ENCODE results near the gene CYP24A1. TPM values are rescaled to one million over a fixed set of nuclear protein-coding genes. Genes with fewer than 3 reads are reported as not detected.
"Not testable (repeated sequence)": the region's sequence is repeated elsewhere in the genome, so short reads cannot be mapped to it uniquely, and the experiment has no call there.

The CYP24A1 gene
- total RNA-seq, 1 donor from 2014 or later, result 5.9 TPM

GRCh38 chr20:54134445-54135220 lies 39.2 kb downstream of the CYP24A1 start:
- Histone ChIP-seq H3K9me3 (no peaks in the 10 kb centered on the region), H3K27me3 (no peaks in the 10 kb centered on the region), H3K27ac (no peak overlapping the region), H3K36me3 (no peaks in the 10 kb centered on the region), H3K4me1 (peaks cover 5% of the 10 kb centered on the region), H3K4me3 (no peak overlapping the region)
- no peak for DNase-seq (ENCODE audit: extremely low spot score in 2 of 2)
- intact Hi-C loops (cut with DNase I), result no loop called here
- TF ChIP-seq CTCF (IDR thresholded peaks at IDR 0.05) (no peak), POLR2AphosphoS5 (IDR thresholded peaks at IDR 0.05; ENCODE audit: insufficient read depth in 1 of 2, low read depth in 1 of 2) (no peak), POLR2A (IDR thresholded peaks at IDR 0.05) (no peak)

GRCh38 chr20:54133434-54134427 lies 40.1 kb downstream of the CYP24A1 start:
- intact Hi-C loops (cut with DNase I), result no loop called here
- no peak for DNase-seq (ENCODE audit: extremely low spot score in 2 of 2)
- H3K36me3 ChIP-seq, result no peaks in the 10 kb centered on the region
- H3K27me3 ChIP-seq, result no peaks in the 10 kb centered on the region
- TF ChIP-seq POLR2AphosphoS5 (IDR thresholded peaks at IDR 0.05; ENCODE audit: insufficient read depth in 1 of 2, low read depth in 1 of 2), result no peak
- TF ChIP-seq CTCF (IDR thresholded peaks at IDR 0.05), result no peak
- no peak for TF ChIP-seq POLR2A (IDR thresholded peaks at IDR 0.05)
- H3K9me3 ChIP-seq, result no peaks in the 10 kb centered on the region
- H3K4me3 ChIP-seq, result no peak overlapping the region
- peak overlapping the region; percentile 52 for H3K27ac ChIP-seq
- H3K4me1 ChIP-seq, result peaks cover 5% of the 10 kb centered on the region

- Histone ChIP-seq H3K4me3 (no peak overlapping the region), H3K27me3 (no peaks in the 10 kb centered on the region), H3K36me3 (no peaks in the 10 kb centered on the region), H3K9me3 (no peaks in the 10 kb centered on the region), H3K27ac (peak overlapping the region; percentile 70), H3K4me1 (peaks cover 5% of the 10 kb centered on the region)
- intact Hi-C loops (cut with DNase I), result no loop called here
- DNase-seq (ENCODE audit: extremely low spot score in 2 of 2), result peak in 1 of 2 donors; percentile 95
- TF ChIP-seq POLR2A (IDR thresholded peaks at IDR 0.05) (no peak), POLR2AphosphoS5 (IDR thresholded peaks at IDR 0.05; ENCODE audit: insufficient read depth in 1 of 2, low read depth in 1 of 2) (peak; percentile 54 to 93)
Observed at GRCh38 chr20:54132612-54133433, 41.0 kb downstream of the CYP24A1 start.

- H3K4me1 ChIP-seq, result peaks cover 5% of the 10 kb centered on the region
- TF ChIP-seq POLR2A (IDR thresholded peaks at IDR 0.05), result no peak
- no peak for TF ChIP-seq POLR2AphosphoS5 (IDR thresholded peaks at IDR 0.05; ENCODE audit: insufficient read depth in 1 of 2, low read depth in 1 of 2)
- TF ChIP-seq CTCF (IDR thresholded peaks at IDR 0.05), result no peak
- no peaks in the 10 kb centered on the region for H3K9me3 ChIP-seq
- no peak overlapping the region for H3K4me3 ChIP-seq
- H3K36me3 ChIP-seq, result no peaks in the 10 kb centered on the region
- no peak for DNase-seq (ENCODE audit: extremely low spot score in 2 of 2)
- intact Hi-C loops (cut with DNase I), result no loop called here
- no peaks in the 10 kb centered on the region for H3K27me3 ChIP-seq
- H3K27ac ChIP-seq, result peak overlapping the region; percentile 70
Observed at GRCh38 chr20:54131675-54132611, 41.8 kb downstream of the CYP24A1 start.

- H3K9me3 ChIP-seq; H3K27ac ChIP-seq; H3K4me1 ChIP-seq; H3K27me3 ChIP-seq; H3K36me3 ChIP-seq; intact Hi-C loops (cut with DNase I); DNase-seq (ENCODE audit: extremely low spot score in 2 of 2); H3K4me3 ChIP-seq: not testable (repeated sequence)
Observed at GRCh38 chr20:54131125-54131524, 42.7 kb downstream of the CYP24A1 start.
